Loucy (cell line): ENCODE data around the gene DBI.

Experiments used
- EZH2phosphoT487 ChIP-seq: fragments of 200-600 bp; IDR thresholded peaks from 2 replicates; pipeline ENCODE4 v1.6.1; 2018; ENCODE audit warnings: antibody characterized with exemption, mild to moderate bottlenecking, moderate library complexity, borderline replicate concordance
- TF ChIP-seq, protein P1 (sequence below): fragments of 200-600 bp; sonication (generic); conservative IDR thresholded peaks from 2 replicates; pipeline ENCODE4 v1.5.1; 2014; ENCODE audit warnings: mild to moderate bottlenecking, antibody characterized with exemption, low read length

DNA sequence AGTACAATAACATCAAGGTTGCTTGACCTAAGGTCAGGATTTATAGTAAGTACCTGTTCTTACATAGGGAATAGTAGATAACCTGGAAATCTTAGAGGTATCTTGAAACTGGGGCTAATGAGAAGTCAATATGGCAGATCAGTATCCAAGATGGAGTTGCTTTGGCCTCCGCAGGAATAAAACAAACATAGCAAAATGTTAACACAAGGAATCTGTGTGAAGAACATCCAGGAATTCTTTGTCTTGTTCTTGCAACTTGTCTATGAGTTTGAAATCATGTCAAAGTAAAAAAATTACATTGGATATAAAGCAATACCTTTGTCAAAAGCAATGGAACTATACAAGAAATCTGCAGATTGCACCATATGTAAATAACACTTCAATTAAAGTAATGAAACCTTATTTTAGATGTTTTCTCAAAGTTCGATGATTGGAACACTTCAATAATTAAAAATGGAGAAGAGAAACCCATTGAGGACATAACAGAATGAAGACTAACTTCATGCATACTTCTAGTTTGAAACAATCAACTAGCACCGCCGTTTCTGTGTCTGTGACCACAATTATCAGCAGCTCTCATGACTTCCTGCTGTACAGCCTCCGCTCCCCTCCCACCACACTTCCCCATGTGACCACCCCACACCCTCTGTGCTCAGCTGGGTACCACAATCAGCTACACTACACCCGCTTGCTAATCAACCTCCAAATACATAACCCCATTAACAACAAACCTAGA lies 27.8 kb upstream of the DBI start:
- TF ChIP-seq, protein P1, sequence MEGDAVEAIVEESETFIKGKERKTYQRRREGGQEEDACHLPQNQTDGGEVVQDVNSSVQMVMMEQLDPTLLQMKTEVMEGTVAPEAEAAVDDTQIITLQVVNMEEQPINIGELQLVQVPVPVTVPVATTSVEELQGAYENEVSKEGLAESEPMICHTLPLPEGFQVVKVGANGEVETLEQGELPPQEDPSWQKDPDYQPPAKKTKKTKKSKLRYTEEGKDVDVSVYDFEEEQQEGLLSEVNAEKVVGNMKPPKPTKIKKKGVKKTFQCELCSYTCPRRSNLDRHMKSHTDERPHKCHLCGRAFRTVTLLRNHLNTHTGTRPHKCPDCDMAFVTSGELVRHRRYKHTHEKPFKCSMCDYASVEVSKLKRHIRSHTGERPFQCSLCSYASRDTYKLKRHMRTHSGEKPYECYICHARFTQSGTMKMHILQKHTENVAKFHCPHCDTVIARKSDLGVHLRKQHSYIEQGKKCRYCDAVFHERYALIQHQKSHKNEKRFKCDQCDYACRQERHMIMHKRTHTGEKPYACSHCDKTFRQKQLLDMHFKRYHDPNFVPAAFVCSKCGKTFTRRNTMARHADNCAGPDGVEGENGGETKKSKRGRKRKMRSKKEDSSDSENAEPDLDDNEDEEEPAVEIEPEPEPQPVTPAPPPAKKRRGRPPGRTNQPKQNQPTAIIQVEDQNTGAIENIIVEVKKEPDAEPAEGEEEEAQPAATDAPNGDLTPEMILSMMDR: no peak
- no peak for TF ChIP-seq EZH2phosphoT487
